OCI-LY7 (cell line): ENCODE data around the gene CFAP77.

Experiments
- EZH2phosphoT487 ChIP-seq: fragments of 200-600 bp; sonication (generic); IDR thresholded peaks from 2 replicates; pipeline ENCODE4 v1.6.1; 2018; ENCODE audit warnings: low read depth, borderline replicate concordance, mild to moderate bottlenecking, mixed run types, antibody characterized with exemption, low read length, moderate library complexity, mixed read lengths
- TF ChIP-seq, protein P1 (sequence below): fragments of 200-600 bp; sonication (generic); conservative IDR thresholded peaks from 2 replicates; pipeline ENCODE4 v1.5.1; 2014; ENCODE audit warnings: mild to moderate bottlenecking, antibody characterized with exemption, low read length, moderate library complexity, mixed read lengths

DNA sequence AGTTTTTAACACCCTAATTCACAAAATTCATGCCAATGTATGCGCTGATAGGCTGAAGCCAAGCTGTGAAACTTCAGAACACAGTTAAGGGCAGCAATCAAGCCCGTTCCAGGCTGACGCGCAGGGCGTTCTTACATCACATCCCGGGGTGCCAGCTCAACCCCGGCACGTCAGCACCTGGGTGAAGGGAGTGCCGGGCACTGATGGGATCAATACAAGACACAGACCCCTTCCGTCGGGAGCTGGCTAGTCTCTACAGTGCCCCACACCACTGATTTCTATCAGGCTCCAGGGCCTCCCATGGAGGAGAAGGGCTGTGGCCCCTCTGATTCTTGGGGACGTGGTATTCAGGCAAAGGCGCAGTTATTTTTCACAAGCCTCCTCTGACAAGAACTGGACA lies 184.4 kb downstream of the CFAP77 start:
- TF ChIP-seq, protein P1, sequence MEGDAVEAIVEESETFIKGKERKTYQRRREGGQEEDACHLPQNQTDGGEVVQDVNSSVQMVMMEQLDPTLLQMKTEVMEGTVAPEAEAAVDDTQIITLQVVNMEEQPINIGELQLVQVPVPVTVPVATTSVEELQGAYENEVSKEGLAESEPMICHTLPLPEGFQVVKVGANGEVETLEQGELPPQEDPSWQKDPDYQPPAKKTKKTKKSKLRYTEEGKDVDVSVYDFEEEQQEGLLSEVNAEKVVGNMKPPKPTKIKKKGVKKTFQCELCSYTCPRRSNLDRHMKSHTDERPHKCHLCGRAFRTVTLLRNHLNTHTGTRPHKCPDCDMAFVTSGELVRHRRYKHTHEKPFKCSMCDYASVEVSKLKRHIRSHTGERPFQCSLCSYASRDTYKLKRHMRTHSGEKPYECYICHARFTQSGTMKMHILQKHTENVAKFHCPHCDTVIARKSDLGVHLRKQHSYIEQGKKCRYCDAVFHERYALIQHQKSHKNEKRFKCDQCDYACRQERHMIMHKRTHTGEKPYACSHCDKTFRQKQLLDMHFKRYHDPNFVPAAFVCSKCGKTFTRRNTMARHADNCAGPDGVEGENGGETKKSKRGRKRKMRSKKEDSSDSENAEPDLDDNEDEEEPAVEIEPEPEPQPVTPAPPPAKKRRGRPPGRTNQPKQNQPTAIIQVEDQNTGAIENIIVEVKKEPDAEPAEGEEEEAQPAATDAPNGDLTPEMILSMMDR: no peak
- TF ChIP-seq EZH2phosphoT487: no peak
